GM12878 (cell line): ENCODE measurements around the gene FYTTD1. TPM values are rescaled to one million over a fixed set of nuclear protein-coding genes. Genes with fewer than 3 reads are reported as not detected.

ENCODE experiments used
- BCL11A ChIP-seq: IDR thresholded peaks from 2 replicates; pipeline ENCODE4 v1.6.1; 2011; ENCODE audit warnings: low read depth, low read length
- CBX5 ChIP-seq: sonication (generic); IDR thresholded peaks from 2 replicates; pipeline ENCODE4 v1.6.1; 2016; ENCODE audit warnings: low read depth, moderate library complexity, mild to moderate bottlenecking, inconsistent platforms
- CHD1 ChIP-seq: IDR thresholded peaks from 2 replicates; pipeline ENCODE4 v1.6.1; 2012; ENCODE audit warnings: low read depth, low read length, improper control_type of control experiment
- IKZF1 ChIP-seq: fragments of 450-650 bp; conservative IDR thresholded peaks from 2 replicates; pipeline ENCODE4 v1.6.1; 2017; ENCODE audit warnings: antibody characterized with exemption, mild to moderate bottlenecking
- MEF2A ChIP-seq: IDR thresholded peaks from 2 replicates; pipeline ENCODE4 v1.6.1; 2011; ENCODE audit warnings: low read depth, mild to moderate bottlenecking, low read length, moderate library complexity; ENCODE audit not compliant: insufficient read depth
- PML ChIP-seq: IDR thresholded peaks from 2 replicates; pipeline ENCODE4 v1.6.1; 2012; ENCODE audit warnings: low read length, inconsistent platforms
- SMAD5 ChIP-seq: IDR thresholded peaks from 2 replicates; pipeline ENCODE4 v1.6.1; 2016; ENCODE audit warnings: antibody characterized with exemption, low read depth
- SUZ12 ChIP-seq: fragments of 200-600 bp; sonication (generic); IDR thresholded peaks from one replicate; pipeline ENCODE4 v1.6.1; 2018; ENCODE audit warnings: antibody characterized with exemption, mild to moderate bottlenecking; ENCODE audit not compliant: unreplicated experiment
- YY1 ChIP-seq: IDR thresholded peaks from 2 replicates; pipeline ENCODE4 v1.6.1; 2011; ENCODE audit warnings: low read depth, mild to moderate bottlenecking, low read length
- polyA plus RNA-seq, 11 experiments: library from polyadenylated mRNA; depleted of rRNA in 4 of 11; unstranded in 6 of 11; stranded (reverse) in 5 of 11; fragments of >200 nt; fragmentation: Nextera tagmentation in 4 of 11; fragmentation: Illumina TruSeq in 1 of 11; extraction: Ambion mirVana in 4 of 11; extraction: Trizol in 1 of 11; gene quantifications; 1 replicate in 1 of 11; 2 replicates in 10 of 11; pipeline versions ENCODE4 v1.2.1 to v1.2.3, GENCODE V29; 2011 to 2016; ENCODE audit warnings: inconsistent platforms in 2 of 11, missing spikeins in 2 of 11, low read depth in 1 of 11
- total RNA-seq, 4 experiments: library from RNA; depleted of rRNA in 3 of 4; stranded (reverse); fragments of >200 nt in 3 of 4; fragmentation: Illumina TruSeq in 1 of 4; extraction: Trizol in 1 of 4; gene quantifications; 2 replicates each; pipeline versions ENCODE4 v1.2.1 to v1.2.3, GENCODE V29; 2013 to 2021
- TF ChIP-seq, protein P1 (sequence below): fragments of 450-650 bp; IDR thresholded peaks from 2 replicates; pipeline ENCODE4 v1.6.1; 2017; ENCODE audit warnings: mild to moderate bottlenecking, moderate library complexity
- TF ChIP-seq, protein P2 (sequence below): fragments of 450-650 bp; IDR thresholded peaks from 2 replicates; pipeline ENCODE4 v1.6.1; 2016; ENCODE audit warnings: mild to moderate bottlenecking
- TF ChIP-seq, protein P3 (sequence below): IDR thresholded peaks from 2 replicates; pipeline ENCODE4 v1.6.1; 2012; ENCODE audit warnings: low read depth, low read length, improper control_type of control experiment
- TF ChIP-seq, protein P4 (sequence below): IDR thresholded peaks from 2 replicates; pipeline ENCODE4 v1.6.1; 2011; ENCODE audit warnings: borderline replicate concordance, low read depth, mild to moderate bottlenecking, moderate library complexity, low read length; ENCODE audit not compliant: insufficient read depth, poor library complexity, severe bottlenecking
- TF ChIP-seq, protein P5 (sequence below): fragments of 450-650 bp; formaldehyde crosslinking; IDR thresholded peaks from 2 replicates; pipeline ENCODE4 v1.4.0; 2020; ENCODE audit warnings: mild to moderate bottlenecking, moderate library complexity

The FYTTD1 gene
- total and polyA plus RNA-seq, 10 of the 15 experiments (the other 5 are each of a cell fraction or from before 2014, with no cell fraction given), result 25.5 to 101 (median 59.4) TPM

DNA sequence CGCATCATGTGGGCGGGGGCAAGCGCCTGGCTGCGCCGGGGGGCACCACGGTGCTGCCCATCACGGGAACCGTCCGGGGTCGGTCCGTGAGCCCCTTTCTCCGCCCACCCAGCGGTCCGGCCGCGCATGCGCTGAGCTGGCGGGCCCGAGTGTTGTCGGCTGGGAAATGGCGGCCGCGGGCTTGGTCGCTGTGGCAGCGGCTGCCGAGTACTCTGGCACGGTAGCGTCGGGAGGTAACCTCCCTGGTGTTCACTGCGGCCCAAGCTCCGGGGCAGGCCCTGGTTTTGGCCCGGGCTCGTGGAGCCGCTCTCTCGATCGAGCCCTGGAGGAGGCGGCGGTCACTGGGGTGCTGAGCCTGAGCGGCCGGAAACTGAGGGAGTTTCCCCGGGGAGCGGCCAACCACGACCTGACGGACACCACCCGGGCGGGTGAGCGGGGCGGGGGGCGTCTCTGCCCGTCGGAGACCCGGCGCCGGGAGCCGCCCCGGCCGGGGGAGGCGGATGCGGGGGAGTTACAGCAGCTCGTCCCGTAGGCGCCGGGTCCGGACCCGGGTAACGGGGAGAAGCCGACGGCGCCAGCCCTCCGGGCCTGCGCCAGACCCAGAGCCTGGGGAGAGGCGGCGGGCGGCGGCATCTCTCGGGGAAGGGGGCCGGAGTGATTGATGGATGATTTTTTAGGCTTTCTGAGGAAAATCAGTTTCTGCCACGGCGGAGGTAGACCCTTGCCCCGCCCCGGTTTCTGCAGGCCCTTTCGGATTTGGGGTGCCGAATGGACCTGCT lies 41.6 kb downstream of the FYTTD1 start, which contains the start of gene LRCH3 (continued):
- TF ChIP-seq, protein P1, sequence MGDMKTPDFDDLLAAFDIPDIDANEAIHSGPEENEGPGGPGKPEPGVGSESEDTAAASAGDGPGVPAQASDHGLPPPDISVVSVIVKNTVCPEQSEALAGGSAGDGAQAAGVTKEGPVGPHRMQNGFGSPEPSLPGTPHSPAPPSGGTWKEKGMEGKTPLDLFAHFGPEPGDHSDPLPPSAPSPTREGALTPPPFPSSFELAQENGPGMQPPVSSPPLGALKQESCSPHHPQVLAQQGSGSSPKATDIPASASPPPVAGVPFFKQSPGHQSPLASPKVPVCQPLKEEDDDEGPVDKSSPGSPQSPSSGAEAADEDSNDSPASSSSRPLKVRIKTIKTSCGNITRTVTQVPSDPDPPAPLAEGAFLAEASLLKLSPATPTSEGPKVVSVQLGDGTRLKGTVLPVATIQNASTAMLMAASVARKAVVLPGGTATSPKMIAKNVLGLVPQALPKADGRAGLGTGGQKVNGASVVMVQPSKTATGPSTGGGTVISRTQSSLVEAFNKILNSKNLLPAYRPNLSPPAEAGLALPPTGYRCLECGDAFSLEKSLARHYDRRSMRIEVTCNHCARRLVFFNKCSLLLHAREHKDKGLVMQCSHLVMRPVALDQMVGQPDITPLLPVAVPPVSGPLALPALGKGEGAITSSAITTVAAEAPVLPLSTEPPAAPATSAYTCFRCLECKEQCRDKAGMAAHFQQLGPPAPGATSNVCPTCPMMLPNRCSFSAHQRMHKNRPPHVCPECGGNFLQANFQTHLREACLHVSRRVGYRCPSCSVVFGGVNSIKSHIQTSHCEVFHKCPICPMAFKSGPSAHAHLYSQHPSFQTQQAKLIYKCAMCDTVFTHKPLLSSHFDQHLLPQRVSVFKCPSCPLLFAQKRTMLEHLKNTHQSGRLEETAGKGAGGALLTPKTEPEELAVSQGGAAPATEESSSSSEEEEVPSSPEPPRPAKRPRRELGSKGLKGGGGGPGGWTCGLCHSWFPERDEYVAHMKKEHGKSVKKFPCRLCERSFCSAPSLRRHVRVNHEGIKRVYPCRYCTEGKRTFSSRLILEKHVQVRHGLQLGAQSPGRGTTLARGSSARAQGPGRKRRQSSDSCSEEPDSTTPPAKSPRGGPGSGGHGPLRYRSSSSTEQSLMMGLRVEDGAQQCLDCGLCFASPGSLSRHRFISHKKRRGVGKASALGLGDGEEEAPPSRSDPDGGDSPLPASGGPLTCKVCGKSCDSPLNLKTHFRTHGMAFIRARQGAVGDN, result peak; percentile 84
- no peak for TF ChIP-seq SUZ12
- peak; percentile 77; the same call in 1 of the 2 replicates for TF ChIP-seq PML
- TF ChIP-seq, protein P2, sequence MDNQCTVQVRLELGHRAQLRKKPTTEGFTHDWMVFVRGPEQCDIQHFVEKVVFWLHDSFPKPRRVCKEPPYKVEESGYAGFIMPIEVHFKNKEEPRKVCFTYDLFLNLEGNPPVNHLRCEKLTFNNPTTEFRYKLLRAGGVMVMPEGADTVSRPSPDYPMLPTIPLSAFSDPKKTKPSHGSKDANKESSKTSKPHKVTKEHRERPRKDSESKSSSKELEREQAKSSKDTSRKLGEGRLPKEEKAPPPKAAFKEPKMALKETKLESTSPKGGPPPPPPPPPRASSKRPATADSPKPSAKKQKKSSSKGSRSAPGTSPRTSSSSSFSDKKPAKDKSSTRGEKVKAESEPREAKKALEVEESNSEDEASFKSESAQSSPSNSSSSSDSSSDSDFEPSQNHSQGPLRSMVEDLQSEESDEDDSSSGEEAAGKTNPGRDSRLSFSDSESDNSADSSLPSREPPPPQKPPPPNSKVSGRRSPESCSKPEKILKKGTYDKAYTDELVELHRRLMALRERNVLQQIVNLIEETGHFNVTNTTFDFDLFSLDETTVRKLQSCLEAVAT, result no peak
- TF ChIP-seq YY1, result peak; percentile 98
- TF ChIP-seq, protein P3, sequence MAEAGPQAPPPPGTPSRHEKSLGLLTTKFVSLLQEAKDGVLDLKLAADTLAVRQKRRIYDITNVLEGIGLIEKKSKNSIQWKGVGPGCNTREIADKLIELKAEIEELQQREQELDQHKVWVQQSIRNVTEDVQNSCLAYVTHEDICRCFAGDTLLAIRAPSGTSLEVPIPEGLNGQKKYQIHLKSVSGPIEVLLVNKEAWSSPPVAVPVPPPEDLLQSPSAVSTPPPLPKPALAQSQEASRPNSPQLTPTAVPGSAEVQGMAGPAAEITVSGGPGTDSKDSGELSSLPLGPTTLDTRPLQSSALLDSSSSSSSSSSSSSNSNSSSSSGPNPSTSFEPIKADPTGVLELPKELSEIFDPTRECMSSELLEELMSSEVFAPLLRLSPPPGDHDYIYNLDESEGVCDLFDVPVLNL, result 0 out of 2 replicates have a peak, but pooled peaks have one; percentile 10
- TF ChIP-seq MEF2A, result 0 out of 2 replicates have a peak, but pooled peaks have one; percentile 8
- TF ChIP-seq CBX5, result no peak
- TF ChIP-seq, protein P4, sequence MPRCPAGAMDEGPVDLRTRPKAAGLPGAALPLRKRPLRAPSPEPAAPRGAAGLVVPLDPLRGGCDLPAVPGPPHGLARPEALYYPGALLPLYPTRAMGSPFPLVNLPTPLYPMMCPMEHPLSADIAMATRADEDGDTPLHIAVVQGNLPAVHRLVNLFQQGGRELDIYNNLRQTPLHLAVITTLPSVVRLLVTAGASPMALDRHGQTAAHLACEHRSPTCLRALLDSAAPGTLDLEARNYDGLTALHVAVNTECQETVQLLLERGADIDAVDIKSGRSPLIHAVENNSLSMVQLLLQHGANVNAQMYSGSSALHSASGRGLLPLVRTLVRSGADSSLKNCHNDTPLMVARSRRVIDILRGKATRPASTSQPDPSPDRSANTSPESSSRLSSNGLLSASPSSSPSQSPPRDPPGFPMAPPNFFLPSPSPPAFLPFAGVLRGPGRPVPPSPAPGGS, result peak; percentile 7
- TF ChIP-seq IKZF1, result peak; percentile 80
- TF ChIP-seq SMAD5, result peak; percentile 86
- TF ChIP-seq CHD1, result peak; percentile 54; the same call in 1 of the 2 replicates
- TF ChIP-seq, protein P5, sequence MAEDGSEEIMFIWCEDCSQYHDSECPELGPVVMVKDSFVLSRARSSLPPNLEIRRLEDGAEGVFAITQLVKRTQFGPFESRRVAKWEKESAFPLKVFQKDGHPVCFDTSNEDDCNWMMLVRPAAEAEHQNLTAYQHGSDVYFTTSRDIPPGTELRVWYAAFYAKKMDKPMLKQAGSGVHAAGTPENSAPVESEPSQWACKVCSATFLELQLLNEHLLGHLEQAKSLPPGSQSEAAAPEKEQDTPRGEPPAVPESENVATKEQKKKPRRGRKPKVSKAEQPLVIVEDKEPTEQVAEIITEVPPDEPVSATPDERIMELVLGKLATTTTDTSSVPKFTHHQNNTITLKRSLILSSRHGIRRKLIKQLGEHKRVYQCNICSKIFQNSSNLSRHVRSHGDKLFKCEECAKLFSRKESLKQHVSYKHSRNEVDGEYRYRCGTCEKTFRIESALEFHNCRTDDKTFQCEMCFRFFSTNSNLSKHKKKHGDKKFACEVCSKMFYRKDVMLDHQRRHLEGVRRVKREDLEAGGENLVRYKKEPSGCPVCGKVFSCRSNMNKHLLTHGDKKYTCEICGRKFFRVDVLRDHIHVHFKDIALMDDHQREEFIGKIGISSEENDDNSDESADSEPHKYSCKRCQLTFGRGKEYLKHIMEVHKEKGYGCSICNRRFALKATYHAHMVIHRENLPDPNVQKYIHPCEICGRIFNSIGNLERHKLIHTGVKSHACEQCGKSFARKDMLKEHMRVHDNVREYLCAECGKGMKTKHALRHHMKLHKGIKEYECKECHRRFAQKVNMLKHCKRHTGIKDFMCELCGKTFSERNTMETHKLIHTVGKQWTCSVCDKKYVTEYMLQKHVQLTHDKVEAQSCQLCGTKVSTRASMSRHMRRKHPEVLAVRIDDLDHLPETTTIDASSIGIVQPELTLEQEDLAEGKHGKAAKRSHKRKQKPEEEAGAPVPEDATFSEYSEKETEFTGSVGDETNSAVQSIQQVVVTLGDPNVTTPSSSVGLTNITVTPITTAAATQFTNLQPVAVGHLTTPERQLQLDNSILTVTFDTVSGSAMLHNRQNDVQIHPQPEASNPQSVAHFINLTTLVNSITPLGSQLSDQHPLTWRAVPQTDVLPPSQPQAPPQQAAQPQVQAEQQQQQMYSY (CRISPR knock-in tag), result no peak
- TF ChIP-seq BCL11A, result 0 out of 2 replicates have a peak, but pooled peaks have one; percentile 29
